Activated gamma-delta T cell treated with anti-CD3 and anti-CD28 coated beads, Interleukin-2, amount 50 U/mL, for 16 hours (primary cell): ENCODE data around the gene WDR70.
"Not testable (repeated sequence)": the region's sequence is repeated elsewhere in the genome, so short reads cannot be mapped to it uniquely, and the experiment has no call there.

ENCODE experiments used
- DNase-seq: peaks from one replicate; pipeline ENCODE4 v3.0.0-alpha.2; 2020; ENCODE audit warnings: low read depth

Gene WDR70

GRCh38 chr5:37641933-37642332 is 262.8 kb downstream of the WDR70 start:
- DNase-seq = no peak

- no peak for DNase-seq
Measured at GRCh38 chr5:37645707-37646106, 266.6 kb downstream of the WDR70 start.

GRCh38 chr5:37654566-37654965 is 275.4 kb downstream of the WDR70 start:
- DNase-seq = not testable (repeated sequence)

GRCh38 chr5:37657046-37657445 is 277.9 kb downstream of the WDR70 start:
- DNase-seq = no peak

GRCh38 chr5:37658440-37658839 is 279.3 kb downstream of the WDR70 start:
- no peak for DNase-seq

GRCh38 chr5:37660319-37660718 is 281.2 kb downstream of the WDR70 start:
- DNase-seq = no peak

- DNase-seq = no peak
Measured at GRCh38 chr5:37661227-37661920, 282.3 kb downstream of the WDR70 start.

- DNase-seq = no peak
Measured at GRCh38 chr5:37661951-37662350, 282.8 kb downstream of the WDR70 start.

GRCh38 chr5:37662362-37662761 is 283.2 kb downstream of the WDR70 start:
- DNase-seq = no peak

GRCh38 chr5:37662789-37663485 is 283.8 kb downstream of the WDR70 start:
- no peak for DNase-seq

- DNase-seq = no peak
Measured at GRCh38 chr5:37663538-37663937, 284.4 kb downstream of the WDR70 start.

- no peak for DNase-seq
Measured at GRCh38 chr5:37664551-37664950, 285.4 kb downstream of the WDR70 start.

GRCh38 chr5:37665272-37665671 is 286.2 kb downstream of the WDR70 start:
- no peak for DNase-seq

- DNase-seq = no peak
Measured at GRCh38 chr5:37665889-37666288, 286.8 kb downstream of the WDR70 start.

GRCh38 chr5:37667430-37667829 is 288.3 kb downstream of the WDR70 start:
- DNase-seq = no peak

- no peak for DNase-seq
Measured at GRCh38 chr5:37667846-37668245, 288.7 kb downstream of the WDR70 start.

GRCh38 chr5:37668524-37669047 is 289.5 kb downstream of the WDR70 start:
- DNase-seq = no peak

GRCh38 chr5:37672118-37672588 is 293.0 kb downstream of the WDR70 start:
- DNase-seq = not testable (repeated sequence)

- not testable (repeated sequence) for DNase-seq
Measured at GRCh38 chr5:37674361-37674760, 295.2 kb downstream of the WDR70 start.

- DNase-seq = not testable (repeated sequence)
Measured at GRCh38 chr5:37679326-37679725, 300.2 kb downstream of the WDR70 start.

GRCh38 chr5:37679903-37680302 is 300.8 kb downstream of the WDR70 start:
- DNase-seq = not testable (repeated sequence)

GRCh38 chr5:37683072-37683471 is 304.0 kb downstream of the WDR70 start:
- DNase-seq = no peak

GRCh38 chr5:37685211-37685610 is 306.1 kb downstream of the WDR70 start:
- DNase-seq = no peak
